Neuronal stem cell (in vitro differentiated cells): ENCODE data around the gene RPL22.
A peak's percentile ranks its signal among the peaks of the same experiment; 100 is the strongest.

ENCODE experiments used
- DNase-seq: peaks from one replicate; pipeline ENCODE4 v3.0.0-alpha.2; 2013; ENCODE audit warnings: low spot score
- H2AFZ ChIP-seq: one replicate; pipeline ENCODE4 v1.6.1; 2013; ENCODE audit warnings: mild to moderate bottlenecking, low read length, inconsistent platforms
- H2AK5ac ChIP-seq: 2 replicates; pipeline ENCODE4 v1.6.1; 2013; ENCODE audit warnings: low read depth, mild to moderate bottlenecking, inconsistent platforms, low read length, moderate library complexity, mixed read lengths
- H2BK120ac ChIP-seq: 2 replicates; pipeline ENCODE4 v1.6.1; 2013; ENCODE audit warnings: low read depth, mild to moderate bottlenecking, inconsistent platforms, low read length, moderate library complexity, mixed read lengths
- H2BK12ac ChIP-seq: one replicate; pipeline ENCODE4 v1.6.1; 2013; ENCODE audit warnings: low read length, inconsistent platforms
- H2BK15ac ChIP-seq: 2 replicates; pipeline ENCODE4 v1.6.1; 2013; ENCODE audit warnings: mild to moderate bottlenecking, low read length, inconsistent platforms, mixed read lengths
- H2BK5ac ChIP-seq: one replicate; pipeline ENCODE4 v1.6.1; 2013; ENCODE audit warnings: inconsistent platforms, mild to moderate bottlenecking, low read length, moderate library complexity
- H3K14ac ChIP-seq: one replicate; pipeline ENCODE4 v1.6.1; 2013; ENCODE audit warnings: low read length, inconsistent platforms
- H3K18ac ChIP-seq: 2 replicates; pipeline ENCODE4 v1.6.1; 2013; ENCODE audit warnings: low read length, inconsistent platforms
- H3K23ac ChIP-seq: 2 replicates; pipeline ENCODE4 v1.6.1; 2013; ENCODE audit warnings: low read depth, mild to moderate bottlenecking, mixed read lengths, low read length, inconsistent platforms; ENCODE audit not compliant: poor library complexity
- H3K27ac ChIP-seq: replicated peaks from 3 replicates; pipeline ENCODE4 v1.5.1; 2013; ENCODE audit warnings: low read length, inconsistent platforms
- H3K27me3 ChIP-seq, 3 experiments: 2 replicates each; pipeline ENCODE4 v1.6.1; 2013; ENCODE audit warnings: low read length in 3 of 3, mild to moderate bottlenecking in 2 of 3, inconsistent platforms in 1 of 3, low read depth in 1 of 3, mixed read lengths in 1 of 3, moderate library complexity in 1 of 3; ENCODE audit not compliant: control insufficient read depth in 3 of 3, insufficient read depth in 3 of 3
- H3K36me3 ChIP-seq, 2 donors: replicated peaks in 1 of 2; 2 replicates each; pipeline ENCODE4 v1.6.1; 2013; ENCODE audit warnings: low read length in 2 of 2; ENCODE audit not compliant: control insufficient read depth in 2 of 2, insufficient read depth in 2 of 2
- H3K4ac ChIP-seq: 2 replicates; pipeline ENCODE4 v1.6.1; 2013; ENCODE audit warnings: inconsistent platforms, mild to moderate bottlenecking, low read length, moderate library complexity
- H3K4me1 ChIP-seq, 2 donors: 1 replicate in 1 of 2; 2 replicates in 1 of 2; pipeline ENCODE4 v1.6.1; 2013; ENCODE audit warnings: low read length in 2 of 2, low read depth in 1 of 2; ENCODE audit not compliant: control insufficient read depth in 2 of 2, insufficient read depth in 1 of 2
- H3K4me2 ChIP-seq: one replicate; pipeline ENCODE4 v1.6.1; 2013; ENCODE audit warnings: mild to moderate bottlenecking, low read length, inconsistent platforms; ENCODE audit not compliant: insufficient read depth, poor library complexity, severe bottlenecking
- H3K4me3 ChIP-seq, 2 donors: 2 replicates each; pipeline ENCODE4 v1.5.1; 2013; ENCODE audit warnings: low read length in 2 of 2, mild to moderate bottlenecking in 2 of 2, inconsistent platforms in 1 of 2, moderate library complexity in 1 of 2
- H3K79me1 ChIP-seq: one replicate; pipeline ENCODE4 v1.6.1; 2013; ENCODE audit warnings: low read depth, mild to moderate bottlenecking, inconsistent platforms, low read length, moderate library complexity
- H3K9ac ChIP-seq: one replicate; pipeline ENCODE4 v1.6.1; 2013; ENCODE audit warnings: mild to moderate bottlenecking, low read depth, low read length, inconsistent platforms; ENCODE audit not compliant: poor library complexity
- H3K9me3 ChIP-seq, 2 donors: replicated peaks in 1 of 2; 2 replicates each; pipeline versions ENCODE3 to v1.6.1; 2013; ENCODE audit warnings: low read length in 2 of 2, mild to moderate bottlenecking in 2 of 2, inconsistent platforms in 1 of 2, low read depth in 1 of 2, mixed read lengths in 1 of 2, moderate library complexity in 1 of 2; ENCODE audit not compliant: control insufficient read depth in 2 of 2, insufficient read depth in 1 of 2
- H4K8ac ChIP-seq: one replicate; pipeline ENCODE4 v1.6.1; 2013; ENCODE audit warnings: low read depth, mild to moderate bottlenecking, inconsistent platforms, low read length, moderate library complexity
- H4K91ac ChIP-seq: one replicate; pipeline ENCODE4 v1.6.1; 2013; ENCODE audit warnings: low read length, low read depth, mild to moderate bottlenecking, inconsistent platforms; ENCODE audit not compliant: poor library complexity
- WGBS, 2 donors: extraction: QIAGEN DNeasy Blood & Tissue Kit; methylation state at CpG; one replicate each; pipeline ENCODE4 v1.1.7; 2013; ENCODE audit warnings: missing lambda C conversion rate in 2 of 2, mixed read lengths in 1 of 2; ENCODE audit not compliant: insufficient read length in 2 of 2, insufficient replicate concordance in 1 of 2; ENCODE audit errors: extremely low coverage in 2 of 2; 5-methylcytosine and 5-hydroxymethylcytosine counted together

RPL22 gene

GRCh38 chr1:6141592-6141991 is 57.8 kb downstream of the RPL22 start:
- H3K18ac ChIP-seq = no peak overlapping the region
- no peak overlapping the region for H4K8ac ChIP-seq
- no peak for DNase-seq
- no peaks in the 10 kb centered on the region for H3K79me1 ChIP-seq
- H4K91ac ChIP-seq = no peak overlapping the region
- H2AK5ac ChIP-seq = no peak overlapping the region
- no peak overlapping the region for H3K27ac ChIP-seq
- H3K14ac ChIP-seq = no peak overlapping the region
- H3K4me3 ChIP-seq = no peak overlapping the region
- no peaks in the 10 kb centered on the region for H3K9me3 ChIP-seq
- WGBS, 2 donors = no CpG with 5 or more reads among the region's 7 CpGs
- H2BK15ac ChIP-seq = no peak overlapping the region
- no peak overlapping the region for H3K4me2 ChIP-seq
- H3K36me3 ChIP-seq = no peaks in the 10 kb centered on the region
- no peak overlapping the region for H3K9ac ChIP-seq
- H3K4ac ChIP-seq = no peak overlapping the region
- no peak overlapping the region for H2BK12ac ChIP-seq
- no peak overlapping the region for H2BK5ac ChIP-seq
- H3K4me1 ChIP-seq = no peaks in the 10 kb centered on the region
- no peak overlapping the region for H2AFZ ChIP-seq
- H2BK120ac ChIP-seq = no peak overlapping the region
- H3K27me3 ChIP-seq = peaks cover 0 to 66% (median 0%) of the 10 kb centered on the region in 3 experiments
- no peak overlapping the region for H3K23ac ChIP-seq

DNA sequence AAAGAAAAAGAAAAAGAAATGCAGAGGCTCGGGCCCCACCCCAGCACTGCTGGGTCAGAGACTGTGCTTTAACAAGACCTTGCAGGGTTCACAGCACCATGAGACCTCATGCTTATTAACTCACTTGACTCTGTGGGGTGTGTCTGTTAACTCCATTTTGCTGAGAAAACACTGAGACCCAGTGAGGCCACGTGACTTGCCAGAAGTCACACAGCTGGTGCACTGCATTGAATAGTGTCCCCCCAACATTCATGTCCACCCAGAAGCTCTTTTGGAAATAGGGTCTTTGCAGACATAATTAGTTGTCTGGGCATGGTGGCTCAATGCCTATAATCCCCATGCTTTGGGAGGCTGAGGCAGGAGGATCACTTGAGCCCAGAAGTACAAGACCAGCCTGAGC is 59.0 kb downstream of the RPL22 start:
- Histone ChIP-seq H3K4me1 (no peaks in the 10 kb centered on the region), H3K9ac (no peak overlapping the region), H3K14ac (no peak overlapping the region), H4K8ac (no peak overlapping the region), H3K4me3 (no peak overlapping the region), H2AK5ac (no peak overlapping the region), H3K27ac (no peak overlapping the region), H3K9me3 (no peaks in the 10 kb centered on the region), H3K18ac (no peak overlapping the region), H3K23ac (no peak overlapping the region), H2BK5ac (no peak overlapping the region), H2BK120ac (no peak overlapping the region), H2BK15ac (no peak overlapping the region), H2AFZ (no peak overlapping the region), H3K4me2 (no peak overlapping the region), H4K91ac (no peak overlapping the region), H2BK12ac (no peak overlapping the region), H3K4ac (no peak overlapping the region), H3K36me3 (no peaks in the 10 kb centered on the region), H3K79me1 (no peaks in the 10 kb centered on the region), H3K27me3 (peaks cover 0 to 55% (median 0%) of the 10 kb centered on the region in 3 experiments)
- WGBS, 2 donors = no CpG with 5 or more reads among the region's 2 CpGs
- no peak for DNase-seq

GRCh38 chr1:6137758-6138157 is 61.6 kb downstream of the RPL22 start:
- no peak overlapping the region for H3K18ac ChIP-seq
- H3K4ac ChIP-seq = no peak overlapping the region
- no peaks in the 10 kb centered on the region for H3K79me1 ChIP-seq
- no peak overlapping the region for H2BK15ac ChIP-seq
- no peak overlapping the region for H3K9ac ChIP-seq
- no CpG with 5 or more reads among the region's 5 CpGs for WGBS, 2 donors
- H2BK5ac ChIP-seq = no peak overlapping the region
- no peak overlapping the region for H3K14ac ChIP-seq
- H3K4me1 ChIP-seq = no peaks in the 10 kb centered on the region
- peaks cover 0 to 30% (median 0%) of the 10 kb centered on the region in 3 experiments for H3K27me3 ChIP-seq
- no peak overlapping the region for H3K23ac ChIP-seq
- no peaks in the 10 kb centered on the region for H3K9me3 ChIP-seq
- no peak overlapping the region for H4K91ac ChIP-seq
- no peak overlapping the region for H3K4me3 ChIP-seq
- H2BK12ac ChIP-seq = no peak overlapping the region
- peak overlapping the region; percentile 31 for H2AK5ac ChIP-seq
- H4K8ac ChIP-seq = no peak overlapping the region
- no peak overlapping the region for H3K4me2 ChIP-seq
- DNase-seq = no peak
- no peak overlapping the region for H2BK120ac ChIP-seq
- no peak overlapping the region for H2AFZ ChIP-seq
- H3K36me3 ChIP-seq = no peaks in the 10 kb centered on the region
- no peak overlapping the region for H3K27ac ChIP-seq

GRCh38 chr1:6136516-6137220 is 62.7 kb downstream of the RPL22 start:
- no peaks in the 10 kb centered on the region for H3K79me1 ChIP-seq
- peak overlapping the region; percentile 25 for H2AK5ac ChIP-seq
- H4K91ac ChIP-seq = no peak overlapping the region
- no peak for DNase-seq
- H3K4me2 ChIP-seq = no peak overlapping the region
- H4K8ac ChIP-seq = no peak overlapping the region
- no peak overlapping the region for H2AFZ ChIP-seq
- peaks cover 0 to 24% (median 0%) of the 10 kb centered on the region in 3 experiments for H3K27me3 ChIP-seq
- no peak overlapping the region for H2BK5ac ChIP-seq
- no peak overlapping the region for H3K27ac ChIP-seq
- H3K9me3 ChIP-seq = no peaks in the 10 kb centered on the region
- no peak overlapping the region for H3K14ac ChIP-seq
- H3K18ac ChIP-seq = peak overlapping the region; percentile 55
- H3K36me3 ChIP-seq = no peaks in the 10 kb centered on the region
- no peak overlapping the region for H3K4ac ChIP-seq
- H2BK15ac ChIP-seq = no peak overlapping the region
- H2BK12ac ChIP-seq = no peak overlapping the region
- no peaks in the 10 kb centered on the region for H3K4me1 ChIP-seq
- WGBS, 2 donors = no CpG with 5 or more reads among the region's 16 CpGs
- no peak overlapping the region for H3K9ac ChIP-seq
- no peak overlapping the region for H3K4me3 ChIP-seq
- H2BK120ac ChIP-seq = no peak overlapping the region
- H3K23ac ChIP-seq = no peak overlapping the region
